ENCODE results near the gene RAB3GAP1.
"Not testable (repeated sequence)": the region's sequence is repeated elsewhere in the genome, so short reads cannot be mapped to it uniquely, and the experiment has no call there.

Gene RAB3GAP1

GRCh38 chr2:135113322-135113721 lies 61.2 kb downstream of the RAB3GAP1 start:
- no peak for TF ChIP-seq PPARA (CRISPR knock-in tag; IDR thresholded peaks at IDR 0.05; ENCODE audit: borderline replicate concordance)
- TF ChIP-seq ZC3H10 (CRISPR knock-in tag; IDR thresholded peaks at IDR 0.05) = no peak
- no peak for TF ChIP-seq ZNF565 (CRISPR knock-in tag; conservative IDR thresholded peaks at IDR 0.05; ENCODE audit: low read depth)
- no peak for TF ChIP-seq ESRRG (CRISPR knock-in tag; IDR thresholded peaks at IDR 0.05)
- no peak for TF ChIP-seq POU6F1 (CRISPR knock-in tag; IDR thresholded peaks at IDR 0.05; ENCODE audit: borderline replicate concordance, low read depth)
- TF ChIP-seq ISL1 (CRISPR knock-in tag; IDR thresholded peaks at IDR 0.05) = no peak
- no peak for TF ChIP-seq OSR1 (CRISPR knock-in tag; IDR thresholded peaks at IDR 0.05)
- TF ChIP-seq TOX (CRISPR knock-in tag; IDR thresholded peaks at IDR 0.05; ENCODE audit: borderline replicate concordance) = no peak
- no peak for TF ChIP-seq GLIS3 (CRISPR knock-in tag; IDR thresholded peaks at IDR 0.05)
- no peak for TF ChIP-seq CREB5 (CRISPR knock-in tag; IDR thresholded peaks at IDR 0.05; ENCODE audit: low read depth)
- no peak for TF ChIP-seq ZFP30 (CRISPR knock-in tag; IDR thresholded peaks at IDR 0.05)

DNA sequence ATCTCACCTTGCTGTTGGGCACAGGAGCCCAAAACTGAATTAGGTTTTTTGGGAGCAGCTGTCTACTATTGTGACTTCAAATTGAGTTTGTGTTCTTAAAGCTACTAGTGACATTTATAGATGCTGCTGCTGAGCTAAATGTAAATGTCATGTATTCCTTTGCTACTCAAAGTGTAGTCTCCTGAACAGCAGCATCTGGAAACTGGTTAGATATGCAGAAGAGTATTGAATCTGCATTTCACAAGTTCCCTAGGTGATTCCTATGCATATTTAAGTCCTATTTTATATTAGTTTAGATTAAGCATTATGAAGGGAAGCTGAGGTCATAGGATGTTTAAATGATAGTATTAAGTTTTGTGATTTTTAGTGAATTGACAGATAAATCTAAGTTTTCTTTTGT lies 67.5 kb downstream of the RAB3GAP1 start:
- no peak for ATAC-seq
- TF ChIP-seq ZNF70 (CRISPR knock-in tag; IDR thresholded peaks at IDR 0.05) (no peak), ZFP3 (CRISPR knock-in tag; IDR thresholded peaks at IDR 0.05) (no peak)

More at GRCh38 chr2:135113322-135113721, 61.2 kb downstream of the RAB3GAP1 start:
- no peak for ATAC-seq

- TF ChIP-seq PATZ1 (CRISPR knock-in tag; IDR thresholded peaks at IDR 0.05; ENCODE audit: borderline replicate concordance) (no peak), ARNTL (CRISPR knock-in tag; IDR thresholded peaks at IDR 0.05; ENCODE audit: borderline replicate concordance, low read depth) (no peak)
- no peak for ATAC-seq
Measured at GRCh38 chr2:135121016-135121657, 69.0 kb downstream of the RAB3GAP1 start.

GRCh38 chr2:135121658-135122039 lies 69.6 kb downstream of the RAB3GAP1 start:
- ATAC-seq = not testable (repeated sequence)

GRCh38 chr2:135124924-135125886 lies 73.1 kb downstream of the RAB3GAP1 start:
- no peak for TF ChIP-seq GLIS3 (CRISPR knock-in tag; IDR thresholded peaks at IDR 0.05)
- no peak for TF ChIP-seq ZNF70 (CRISPR knock-in tag; IDR thresholded peaks at IDR 0.05)
- no peak for TF ChIP-seq ZFP3 (CRISPR knock-in tag; IDR thresholded peaks at IDR 0.05)
- no peak for TF ChIP-seq TCF4 (CRISPR knock-in tag; IDR thresholded peaks at IDR 0.05; ENCODE audit: borderline replicate concordance)
- no peak for TF ChIP-seq CREB5 (CRISPR knock-in tag; IDR thresholded peaks at IDR 0.05; ENCODE audit: low read depth)
- no peak for TF ChIP-seq PATZ1 (CRISPR knock-in tag; IDR thresholded peaks at IDR 0.05; ENCODE audit: borderline replicate concordance)
- no peak for TF ChIP-seq TOX (CRISPR knock-in tag; IDR thresholded peaks at IDR 0.05; ENCODE audit: borderline replicate concordance)
- no peak for TF ChIP-seq CSDC2 (CRISPR knock-in tag; IDR thresholded peaks at IDR 0.05)
- no peak for TF ChIP-seq SNAI2 (CRISPR knock-in tag; IDR thresholded peaks at IDR 0.05)
- TF ChIP-seq PPARA (CRISPR knock-in tag; IDR thresholded peaks at IDR 0.05; ENCODE audit: borderline replicate concordance) = no peak
- no peak for TF ChIP-seq POU6F1 (CRISPR knock-in tag; IDR thresholded peaks at IDR 0.05; ENCODE audit: borderline replicate concordance, low read depth)
- no peak for TF ChIP-seq ZC3H10 (CRISPR knock-in tag; IDR thresholded peaks at IDR 0.05)
- ATAC-seq = no peak
